Panc1 (cell line): ENCODE results near the gene SLC43A1. TPM values are rescaled to one million over a fixed set of nuclear protein-coding genes. Genes with fewer than 3 reads are reported as not detected.

Experiments
- ATAC-seq: fragments of 200-7000 bp; cut with Tn5 transposase; 2 replicates; pipeline ENCODE4 v1.9.1; 2020; ENCODE audit warnings: mild to moderate bottlenecking, moderate library complexity
- BruUV-seq: library from RNA; stranded (reverse); fragments of 400-500 nt; replicated peaks from 2 replicates; lab custom pipeline; 2021; lab: Mats Ljungman, UMichigan
- CTCF ChIA-PET: fragments of 300-600 bp; sonication (Branson Sonifier 250); formaldehyde crosslinking; loops from one replicate; lab custom pipeline; 2022; ENCODE audit warnings: antibody characterized with exemption; lab: Charles Lee
- POLR2A ChIA-PET: fragments of 300-600 bp; sonication (Branson Sonifier 250); formaldehyde crosslinking; loops from one replicate; lab custom pipeline; 2022; ENCODE audit warnings: antibody characterized with exemption; lab: Charles Lee
- DNase-seq: peaks from one replicate; pipeline ENCODE4 v3.0.0-alpha.2; 2010; ENCODE audit warnings: low read depth, low spot score
- H3K27ac ChIP-seq: 2 replicates; pipeline ENCODE4 v1.5.1; 2011; ENCODE audit warnings: mild to moderate bottlenecking, low read length, inconsistent platforms
- H3K27me3 ChIP-seq: fragments of 200-500 bp; sonication (Bioruptor generic); 2 replicates; pipeline ENCODE4 v1.6.0; 2014; ENCODE audit warnings: low read length, inconsistent platforms; ENCODE audit not compliant: control insufficient read depth, insufficient read depth
- H3K36me3 ChIP-seq: fragments of 200-500 bp; sonication (Bioruptor generic); 2 replicates; pipeline ENCODE4 v1.5.1; 2014; ENCODE audit warnings: inconsistent platforms, mild to moderate bottlenecking, low read length, moderate library complexity; ENCODE audit not compliant: control insufficient read depth, insufficient read depth
- H3K4me1 ChIP-seq: 2 replicates; pipeline ENCODE4 v1.5.1; 2011; ENCODE audit warnings: inconsistent platforms, mild to moderate bottlenecking, low read length, moderate library complexity; ENCODE audit not compliant: control insufficient read depth, insufficient read depth
- H3K4me3 ChIP-seq, 2 experiments: 2 replicates each; pipeline ENCODE4 v1.5.1; 2011 to 2012; ENCODE audit warnings: low read depth in 2 of 2, low read length in 2 of 2, mild to moderate bottlenecking in 2 of 2, inconsistent platforms in 1 of 2, moderate library complexity in 1 of 2
- H3K9me3 ChIP-seq: fragments of 200-500 bp; sonication (Bioruptor generic); 2 replicates; pipeline ENCODE4 v1.5.1; 2014; ENCODE audit warnings: low read depth, mild to moderate bottlenecking, inconsistent platforms, low read length, moderate library complexity; ENCODE audit not compliant: control insufficient read depth, insufficient read depth
- POLR2AphosphoS5 ChIP-seq: IDR thresholded peaks from 2 replicates; pipeline ENCODE4 v1.6.1; 2012; ENCODE audit warnings: mild to moderate bottlenecking, low read depth, low read length, moderate library complexity
- SIN3A ChIP-seq: IDR thresholded peaks from 2 replicates; pipeline ENCODE4 v1.6.1; 2012; ENCODE audit warnings: low read depth, mild to moderate bottlenecking, low read length, moderate library complexity, borderline replicate concordance; ENCODE audit not compliant: insufficient read depth
- TCF7L2 ChIP-seq: IDR thresholded peaks from 2 replicates; pipeline ENCODE4 v1.6.1; 2011; ENCODE audit warnings: mild to moderate bottlenecking, low read depth, low read length, inconsistent platforms
- in situ Hi-C: cut with HindIII; loops from 2 replicates; pipeline ENCODE4 v1.10.0; 2016; ENCODE audit warnings: low sequenced_read_pairs, low pct_unique_long_range_greater_than_20kb
- intact Hi-C: fragments of 100-400 bp; cut with micrococcal nuclease; formaldehyde crosslinking; loops from one replicate; pipeline ENCODE4 v1.10.0; 2022; ENCODE audit not compliant: unreplicated experiment
- total RNA-seq: library from RNA; stranded (reverse); gene quantifications from one replicate; pipeline ENCODE4 v1.2.1, GENCODE V29; 2021; ENCODE audit not compliant: unreplicated experiment
- TF ChIP-seq, protein P1 (sequence below), 2 experiments: IDR thresholded peaks; 2 replicates each; pipeline ENCODE4 v1.6.1; 2011 to 2012; ENCODE audit warnings: low read depth in 2 of 2, control low read depth in 1 of 2, low read length in 1 of 2, mild to moderate bottlenecking in 1 of 2, moderate library complexity in 1 of 2; ENCODE audit not compliant: insufficient read depth in 1 of 2
- TF ChIP-seq, protein P2 (sequence below): fragments of 450-650 bp; IDR thresholded peaks from 2 replicates; pipeline ENCODE4 v1.5.1; 2017; ENCODE audit warnings: mild to moderate bottlenecking

The SLC43A1 gene
- total RNA-seq, 1 experiment from 2014 or later = 2.0 TPM

DNA sequence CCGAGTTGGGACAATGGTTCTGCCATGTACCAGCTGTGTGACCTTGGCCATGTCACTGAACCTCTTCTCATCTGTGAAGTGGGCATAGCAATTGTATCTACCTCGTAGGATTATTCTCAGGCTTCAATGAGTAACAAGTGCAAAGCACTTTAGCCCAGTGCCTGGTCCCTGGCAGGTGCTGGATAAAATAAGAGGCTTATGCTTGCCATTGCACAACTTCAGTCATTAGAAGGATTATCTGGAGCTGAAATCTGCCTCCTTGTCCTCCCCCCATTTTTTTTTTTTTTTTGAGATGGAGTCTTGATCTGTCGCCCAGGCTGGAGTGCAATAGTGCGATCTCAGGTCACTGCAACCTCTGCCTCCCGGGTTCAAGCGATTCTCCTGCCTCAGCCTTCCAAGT lies 29.1 kb upstream of the SLC43A1 start:
- ChIA-PET POLR2A (no interaction called here), CTCF (no interaction called here)
- Histone ChIP-seq H3K27me3 (no peaks in the 10 kb centered on the region), H3K27ac (no peak overlapping the region), H3K9me3 (no peaks in the 10 kb centered on the region), H3K4me3 (no peak overlapping the region), H3K4me1 (no peaks in the 10 kb centered on the region), H3K36me3 (no peaks in the 10 kb centered on the region)
- no peak for ATAC-seq
- intact Hi-C loops = no loop called here
- no peak for DNase-seq
- TF ChIP-seq, protein P1, sequence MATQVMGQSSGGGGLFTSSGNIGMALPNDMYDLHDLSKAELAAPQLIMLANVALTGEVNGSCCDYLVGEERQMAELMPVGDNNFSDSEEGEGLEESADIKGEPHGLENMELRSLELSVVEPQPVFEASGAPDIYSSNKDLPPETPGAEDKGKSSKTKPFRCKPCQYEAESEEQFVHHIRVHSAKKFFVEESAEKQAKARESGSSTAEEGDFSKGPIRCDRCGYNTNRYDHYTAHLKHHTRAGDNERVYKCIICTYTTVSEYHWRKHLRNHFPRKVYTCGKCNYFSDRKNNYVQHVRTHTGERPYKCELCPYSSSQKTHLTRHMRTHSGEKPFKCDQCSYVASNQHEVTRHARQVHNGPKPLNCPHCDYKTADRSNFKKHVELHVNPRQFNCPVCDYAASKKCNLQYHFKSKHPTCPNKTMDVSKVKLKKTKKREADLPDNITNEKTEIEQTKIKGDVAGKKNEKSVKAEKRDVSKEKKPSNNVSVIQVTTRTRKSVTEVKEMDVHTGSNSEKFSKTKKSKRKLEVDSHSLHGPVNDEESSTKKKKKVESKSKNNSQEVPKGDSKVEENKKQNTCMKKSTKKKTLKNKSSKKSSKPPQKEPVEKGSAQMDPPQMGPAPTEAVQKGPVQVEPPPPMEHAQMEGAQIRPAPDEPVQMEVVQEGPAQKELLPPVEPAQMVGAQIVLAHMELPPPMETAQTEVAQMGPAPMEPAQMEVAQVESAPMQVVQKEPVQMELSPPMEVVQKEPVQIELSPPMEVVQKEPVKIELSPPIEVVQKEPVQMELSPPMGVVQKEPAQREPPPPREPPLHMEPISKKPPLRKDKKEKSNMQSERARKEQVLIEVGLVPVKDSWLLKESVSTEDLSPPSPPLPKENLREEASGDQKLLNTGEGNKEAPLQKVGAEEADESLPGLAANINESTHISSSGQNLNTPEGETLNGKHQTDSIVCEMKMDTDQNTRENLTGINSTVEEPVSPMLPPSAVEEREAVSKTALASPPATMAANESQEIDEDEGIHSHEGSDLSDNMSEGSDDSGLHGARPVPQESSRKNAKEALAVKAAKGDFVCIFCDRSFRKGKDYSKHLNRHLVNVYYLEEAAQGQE (IDR thresholded peaks at IDR 0.05; ENCODE audit: insufficient read depth in 1 of 2, low read depth in 2 of 2, low read length in 1 of 2) = no peak
- TF ChIP-seq SIN3A (no peak), TCF7L2 (no peak)
- in situ Hi-C loops = no loop called here
- BruUV-seq = no TSS peak

DNA sequence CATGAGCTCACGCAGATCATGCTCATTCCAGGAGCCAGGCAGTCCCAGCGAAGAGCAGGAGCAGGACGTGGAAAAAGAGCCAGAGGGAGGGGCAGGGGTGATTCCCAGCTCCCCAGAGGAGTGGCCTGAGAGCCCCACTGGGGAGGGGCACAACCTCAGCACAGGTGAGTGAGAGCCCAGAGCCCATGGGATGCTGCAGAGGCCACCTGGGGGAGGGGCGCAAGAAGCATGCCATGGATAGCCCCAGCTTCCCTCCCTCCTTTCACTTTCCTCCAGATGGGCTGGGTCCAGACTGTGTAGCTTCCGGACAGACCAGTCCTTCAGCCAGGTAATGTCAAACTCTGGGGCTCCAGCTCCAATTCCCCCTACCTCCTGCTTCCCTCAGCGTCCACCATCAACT lies 28.1 kb upstream of the SLC43A1 start:
- in situ Hi-C loops = no loop called here

More for the DNA sequence above, 28.1 kb upstream of the SLC43A1 start:
- ChIA-PET CTCF (interaction anchor here (0.8 kb wide), 1 partner anchor 447 kb away, joined by 3 read pairs; no protein-coding TSS in a partner anchor), POLR2A (no interaction called here)
- Histone ChIP-seq H3K9me3 (no peaks in the 10 kb centered on the region), H3K4me3 (peak overlapping the region in 1 of 2 experiments; percentile 24; a peak in 1 of 4 replicates), H3K27ac (no peak overlapping the region), H3K27me3 (no peaks in the 10 kb centered on the region), H3K4me1 (no peaks in the 10 kb centered on the region), H3K36me3 (no peaks in the 10 kb centered on the region)
- BruUV-seq = no TSS peak
- no peak for DNase-seq
- TF ChIP-seq, protein P1 (IDR thresholded peaks at IDR 0.05; ENCODE audit: insufficient read depth in 1 of 2, low read depth in 2 of 2, low read length in 1 of 2) = no peak
- TF ChIP-seq SIN3A = no peak
- TF ChIP-seq TCF7L2 = no peak
- TF ChIP-seq, protein P2, sequence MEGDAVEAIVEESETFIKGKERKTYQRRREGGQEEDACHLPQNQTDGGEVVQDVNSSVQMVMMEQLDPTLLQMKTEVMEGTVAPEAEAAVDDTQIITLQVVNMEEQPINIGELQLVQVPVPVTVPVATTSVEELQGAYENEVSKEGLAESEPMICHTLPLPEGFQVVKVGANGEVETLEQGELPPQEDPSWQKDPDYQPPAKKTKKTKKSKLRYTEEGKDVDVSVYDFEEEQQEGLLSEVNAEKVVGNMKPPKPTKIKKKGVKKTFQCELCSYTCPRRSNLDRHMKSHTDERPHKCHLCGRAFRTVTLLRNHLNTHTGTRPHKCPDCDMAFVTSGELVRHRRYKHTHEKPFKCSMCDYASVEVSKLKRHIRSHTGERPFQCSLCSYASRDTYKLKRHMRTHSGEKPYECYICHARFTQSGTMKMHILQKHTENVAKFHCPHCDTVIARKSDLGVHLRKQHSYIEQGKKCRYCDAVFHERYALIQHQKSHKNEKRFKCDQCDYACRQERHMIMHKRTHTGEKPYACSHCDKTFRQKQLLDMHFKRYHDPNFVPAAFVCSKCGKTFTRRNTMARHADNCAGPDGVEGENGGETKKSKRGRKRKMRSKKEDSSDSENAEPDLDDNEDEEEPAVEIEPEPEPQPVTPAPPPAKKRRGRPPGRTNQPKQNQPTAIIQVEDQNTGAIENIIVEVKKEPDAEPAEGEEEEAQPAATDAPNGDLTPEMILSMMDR = no peak
- TF ChIP-seq POLR2AphosphoS5 = no peak
- peak; percentile 31; the same call in 1 of the 2 replicates for ATAC-seq
- intact Hi-C loops = no loop called here
